GM23248 (cell line): Measurements from ENCODE around the gene NIT1. TPM values are rescaled to one million over a fixed set of nuclear protein-coding genes. Genes with fewer than 3 reads are reported as not detected.
A peak's percentile ranks its signal among the peaks of the same experiment; 100 is the strongest.

ENCODE experiments used
- DNase-seq: peaks from one replicate; pipeline ENCODE4 v3.0.0-alpha.2; 2015
- H2AFZ ChIP-seq: fragments of 200-600 bp; sonication (generic); 2 replicates; pipeline ENCODE4 v1.6.1; 2016; ENCODE audit warnings: antibody characterized with exemption
- H3F3A ChIP-seq: fragments of 200-600 bp; sonication (generic); 2 replicates; pipeline ENCODE4 v1.6.1; 2016; ENCODE audit warnings: mild to moderate bottlenecking, antibody characterized with exemption, mixed run types; ENCODE audit not compliant: insufficient read depth
- H3K27ac ChIP-seq: fragments of 200-600 bp; sonication (generic); 2 replicates; pipeline ENCODE4 v1.5.1; 2016; ENCODE audit warnings: mild to moderate bottlenecking
- H3K27me3 ChIP-seq: fragments of 200-600 bp; sonication (generic); replicated peaks from 2 replicates; pipeline ENCODE4 v1.6.1; 2016; ENCODE audit warnings: mild to moderate bottlenecking; ENCODE audit not compliant: insufficient read depth
- H3K36me3 ChIP-seq: fragments of 200-600 bp; sonication (generic); 2 replicates; pipeline ENCODE4 v1.6.1; 2016; ENCODE audit warnings: low read depth, mild to moderate bottlenecking
- H3K4me1 ChIP-seq: fragments of 200-600 bp; sonication (generic); 2 replicates; pipeline ENCODE4 v1.6.1; 2016; ENCODE audit warnings: mild to moderate bottlenecking; ENCODE audit not compliant: insufficient read depth
- H3K4me2 ChIP-seq: fragments of 200-600 bp; sonication (generic); one replicate; pipeline ENCODE4 v1.6.1; 2016; ENCODE audit warnings: mild to moderate bottlenecking; ENCODE audit not compliant: unreplicated experiment
- H3K4me3 ChIP-seq: fragments of 200-600 bp; sonication (generic); 2 replicates; pipeline ENCODE4 v1.5.1; 2016; ENCODE audit warnings: mild to moderate bottlenecking
- H3K79me2 ChIP-seq: fragments of 200-600 bp; sonication (generic); 2 replicates; pipeline ENCODE4 v1.6.1; 2016; ENCODE audit warnings: mild to moderate bottlenecking; ENCODE audit not compliant: insufficient read depth
- H3K9ac ChIP-seq: fragments of 200-600 bp; sonication (generic); 2 replicates; pipeline ENCODE4 v1.6.1; 2016; ENCODE audit warnings: mild to moderate bottlenecking
- H3K9me2 ChIP-seq: fragments of 200-600 bp; sonication (generic); 2 replicates; pipeline ENCODE4 v1.6.1; 2016; ENCODE audit warnings: mixed run types, mild to moderate bottlenecking, moderate library complexity; ENCODE audit not compliant: insufficient read depth
- H3K9me3 ChIP-seq: fragments of 200-600 bp; sonication (generic); one replicate; pipeline ENCODE4 v1.6.1; 2017; ENCODE audit warnings: low read depth
- H4K20me1 ChIP-seq: fragments of 200-600 bp; sonication (generic); 2 replicates; pipeline ENCODE4 v1.6.0; 2016; ENCODE audit not compliant: insufficient read depth
- EZH2 ChIP-seq: fragments of 200-600 bp; sonication (generic); IDR thresholded peaks from 2 replicates; pipeline ENCODE4 v1.6.1; 2018; ENCODE audit warnings: antibody characterized with exemption, mild to moderate bottlenecking; ENCODE audit not compliant: insufficient read depth, poor library complexity, severe bottlenecking
- EZH2phosphoT487 ChIP-seq: fragments of 200-600 bp; sonication (generic); IDR thresholded peaks from 2 replicates; pipeline ENCODE4 v1.6.1; 2018; ENCODE audit warnings: antibody characterized with exemption, moderate library complexity, mild to moderate bottlenecking, low read depth; ENCODE audit not compliant: insufficient read depth
- WGBS, 2 experiments: methylation state at CpG; one replicate each; pipeline ENCODE4 v1.1.6; 2015 to 2017; ENCODE audit warnings: low lambda C conversion rate in 2 of 2, low coverage in 1 of 2; ENCODE audit errors: missing lambda C conversion rate in 2 of 2; 5-methylcytosine and 5-hydroxymethylcytosine counted together
- in situ Hi-C: fragments of 300-500 bp; cut with MboI; formaldehyde crosslinking; loops from 2 replicates; pipeline ENCODE4 v1.15.0; 2020
- polyA plus RNA-seq: library from polyadenylated mRNA; unstranded; fragments of >200 nt; fragmentation: Nextera tagmentation; extraction: Ambion mirVana; gene quantifications from 2 replicates; pipeline ENCODE4 v1.2.1, GENCODE V29; 2016
- total RNA-seq: library from RNA; depleted of rRNA; stranded (reverse); fragments of >200 nt; shearing (Covaris generic); gene quantifications from 2 replicates; pipeline ENCODE4 v1.2.3, GENCODE V29; 2014

NIT1 gene
- total and polyA plus RNA-seq, 2 experiments from 2014 or later, result 24.3 to 30.9 TPM

DNA sequence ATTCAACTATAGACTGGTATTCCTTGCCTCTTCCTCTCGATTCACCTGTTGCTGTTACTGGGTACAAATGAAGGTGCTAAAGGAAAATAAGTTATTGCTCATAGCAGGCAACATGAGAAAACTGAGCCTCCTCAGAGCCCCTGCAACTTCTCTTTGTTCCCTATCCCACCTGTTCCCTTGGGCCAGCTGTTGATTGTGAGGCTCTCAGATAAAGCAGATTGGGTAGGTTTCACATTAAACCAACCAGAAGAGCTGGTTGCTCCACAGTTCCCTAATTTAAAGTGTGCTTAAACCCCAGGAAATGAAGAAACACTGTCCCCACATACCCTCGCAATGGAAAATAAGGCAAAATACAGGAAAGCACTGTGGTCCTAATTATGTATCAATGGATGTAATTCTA is 9.7 kb downstream of the NIT1 start:
- Histone ChIP-seq H3K9me3 (no peaks in the 10 kb centered on the region), H2AFZ (no peak overlapping the region), H3K4me2 (no peak overlapping the region), H3K27me3 (no peaks in the 10 kb centered on the region), H3K4me1 (peaks cover 10% of the 10 kb centered on the region), H3K4me3 (no peak overlapping the region), H3K36me3 (peaks cover 32% of the 10 kb centered on the region), H4K20me1 (no peaks in the 10 kb centered on the region), H3K9ac (no peak overlapping the region), H3K9me2 (no peaks in the 10 kb centered on the region), H3F3A (peaks cover 8% of the 10 kb centered on the region), H3K27ac (no peak overlapping the region), H3K79me2 (peaks cover 87% of the 10 kb centered on the region)
- WGBS, 2 experiments, result 98 to 100% methylated on average over 2 of the region's 2 CpGs
- in situ Hi-C loops, result no loop called here
- no peak for TF ChIP-seq EZH2
- no peak for TF ChIP-seq EZH2phosphoT487
- DNase-seq, result no peak

DNA sequence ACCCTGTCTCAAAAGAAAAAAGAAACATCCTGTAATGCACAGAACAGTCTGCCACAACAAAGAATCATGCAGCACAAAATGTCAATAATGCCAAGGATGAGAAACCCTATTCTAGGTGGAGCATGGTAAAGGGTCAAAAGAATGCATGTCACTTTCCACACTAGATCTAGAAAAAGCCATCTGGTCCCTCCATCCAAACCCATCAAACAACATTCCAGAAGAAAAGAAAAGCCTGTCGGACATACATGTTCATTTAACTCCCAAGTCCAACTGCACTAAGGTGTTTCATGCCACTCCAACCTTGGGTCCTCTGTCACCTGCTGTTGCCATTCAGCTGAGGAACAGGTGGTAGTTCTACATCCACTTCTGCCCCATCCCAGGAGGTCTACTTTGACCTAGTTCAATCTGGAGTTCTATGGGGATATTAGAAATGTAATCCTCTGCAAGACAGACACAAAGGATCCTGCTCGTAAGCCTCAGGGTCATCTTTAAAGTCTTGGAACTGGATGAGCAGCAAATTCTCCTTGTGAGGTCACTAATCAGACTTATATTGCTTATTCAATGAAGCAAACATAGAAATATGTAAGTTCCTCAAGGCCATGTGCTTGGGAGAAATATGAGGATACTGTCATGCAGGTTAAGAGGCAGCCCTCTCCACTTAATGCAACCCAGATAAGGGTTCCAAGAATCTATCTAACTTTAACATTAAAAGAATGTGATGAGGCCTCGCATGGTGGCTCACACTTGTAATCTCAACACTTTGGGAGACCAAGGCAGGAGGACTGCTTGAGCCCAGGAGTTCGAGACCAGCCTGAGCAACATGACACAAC is 10.9 kb downstream of the NIT1 start:
- Histone ChIP-seq H3K4me3 (no peak overlapping the region), H3K27ac (no peak overlapping the region), H3K9ac (no peak overlapping the region), H3K4me1 (peaks cover 13% of the 10 kb centered on the region), H4K20me1 (no peaks in the 10 kb centered on the region), H2AFZ (no peak overlapping the region), H3K9me3 (no peaks in the 10 kb centered on the region), H3K9me2 (no peaks in the 10 kb centered on the region), H3K27me3 (no peaks in the 10 kb centered on the region), H3F3A (peaks cover 13% of the 10 kb centered on the region), H3K36me3 (peaks cover 28% of the 10 kb centered on the region), H3K79me2 (peaks cover 92% of the 10 kb centered on the region), H3K4me2 (no peak overlapping the region)
- TF ChIP-seq EZH2phosphoT487 (no peak), EZH2 (no peak)
- 95 to 98% methylated on average over 4 of the region's 4 CpGs for WGBS, 2 experiments
- no peak for DNase-seq
- in situ Hi-C loops, result no loop called here

DNA sequence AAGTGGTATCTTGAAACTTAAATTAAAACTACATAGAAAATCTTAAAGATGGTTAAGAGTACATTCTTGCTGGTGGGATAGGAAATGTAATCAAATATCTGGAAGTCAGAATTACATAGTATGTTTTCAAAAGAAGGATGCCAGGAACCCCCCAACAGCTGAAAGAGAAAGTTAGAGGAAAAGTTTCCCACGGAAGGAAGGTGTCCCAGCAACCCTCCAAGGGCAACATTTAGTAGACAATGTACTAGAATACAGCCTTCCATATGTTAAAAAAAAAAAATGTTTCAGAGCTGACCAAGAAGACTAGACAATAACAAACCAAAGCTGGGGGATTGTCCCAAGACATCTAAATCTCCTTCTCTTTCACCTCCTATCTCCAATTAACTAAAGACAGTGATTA is 12.4 kb downstream of the NIT1 start:
- H3K9ac ChIP-seq, result peak overlapping the region; percentile 91; the same call in 1 of the 2 replicates
- no peaks in the 10 kb centered on the region for H4K20me1 ChIP-seq
- H3F3A ChIP-seq, result peaks cover 12% of the 10 kb centered on the region
- WGBS, 2 experiments, result 46 to 53% methylated on average over 1 of the region's 1 CpG
- H3K36me3 ChIP-seq, result peaks cover 28% of the 10 kb centered on the region
- H3K79me2 ChIP-seq, result peaks cover 95% of the 10 kb centered on the region
- DNase-seq, result no peak
- H3K9me2 ChIP-seq, result no peaks in the 10 kb centered on the region
- no peaks in the 10 kb centered on the region for H3K27me3 ChIP-seq
- H3K4me1 ChIP-seq, result peaks cover 21% of the 10 kb centered on the region
- H3K27ac ChIP-seq, result 0 out of 2 replicates have a peak overlapping the region, but pooled peaks have one; percentile 88
- H3K4me2 ChIP-seq, result peak overlapping the region; percentile 86
- no peaks in the 10 kb centered on the region for H3K9me3 ChIP-seq
- H2AFZ ChIP-seq, result no peak overlapping the region
- TF ChIP-seq EZH2, result no peak
- TF ChIP-seq EZH2phosphoT487, result no peak
- in situ Hi-C loops, result no loop called here
- H3K4me3 ChIP-seq, result peak overlapping the region; percentile 98; the same call in 1 of the 2 replicates

DNA sequence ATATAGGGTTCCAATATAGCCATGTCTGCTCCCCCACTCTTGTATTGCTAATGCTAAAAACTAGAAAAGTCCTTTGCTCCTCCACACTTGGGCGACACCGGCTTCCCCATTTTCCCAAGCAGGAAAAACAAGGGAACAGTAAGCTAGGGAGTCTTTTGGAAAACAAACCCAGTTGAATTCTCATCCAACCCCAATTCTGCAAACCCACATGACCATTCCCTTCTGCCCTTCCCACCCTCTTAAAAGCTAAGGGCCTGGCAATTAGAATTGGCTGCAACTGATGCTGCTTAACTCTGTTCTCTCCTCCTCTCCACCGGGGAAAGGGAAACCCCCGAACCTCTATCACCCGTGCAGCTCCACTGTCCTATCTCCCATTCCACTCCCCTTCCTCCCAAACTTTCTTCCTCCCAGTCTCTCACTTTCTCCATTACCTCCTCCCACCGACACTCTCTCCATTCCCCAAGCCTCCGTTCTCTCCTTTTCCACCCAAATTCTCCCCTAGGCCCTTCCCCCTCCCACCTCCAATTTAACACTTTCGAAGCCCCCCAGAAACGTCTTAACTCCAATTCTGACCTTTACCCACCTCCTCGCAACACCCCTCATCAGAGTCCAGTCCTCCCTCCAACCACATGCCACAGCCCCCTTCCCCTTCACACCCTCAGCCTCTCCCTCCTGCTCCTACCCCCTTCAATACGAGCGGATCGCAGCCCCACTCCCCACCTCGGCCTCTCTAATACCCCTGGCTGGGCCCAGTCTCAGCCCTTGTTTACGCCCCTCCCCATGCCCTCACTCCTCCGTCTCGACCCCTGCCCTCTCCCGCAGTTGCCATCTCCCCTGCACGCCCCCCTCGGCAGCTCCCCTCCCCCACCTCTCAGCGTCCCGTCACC is 13.9 kb downstream of the NIT1 start:
- Histone ChIP-seq H4K20me1 (no peaks in the 10 kb centered on the region), H3K4me3 (peak overlapping the region; percentile 98), H3K36me3 (peaks cover 26% of the 10 kb centered on the region), H3K9ac (peak overlapping the region; percentile 91), H3K79me2 (peaks cover 92% of the 10 kb centered on the region), H3K9me2 (no peaks in the 10 kb centered on the region), H3K9me3 (no peaks in the 10 kb centered on the region), H3K4me1 (peaks cover 21% of the 10 kb centered on the region), H3F3A (peaks cover 11% of the 10 kb centered on the region), H3K27ac (peak overlapping the region; percentile 88), H3K4me2 (peak overlapping the region; percentile 86), H2AFZ (peak overlapping the region; percentile 93), H3K27me3 (no peaks in the 10 kb centered on the region)
- DNase-seq, result peak; percentile 59
- in situ Hi-C loops, result no loop called here
- WGBS, 2 experiments, result 1% methylated on average over 7 to 22 of the region's 22 CpGs
- TF ChIP-seq EZH2 (no peak), EZH2phosphoT487 (no peak)
